K562 (cell line): ENCODE measurements around the gene CSKMT. TPM values are rescaled to one million over a fixed set of nuclear protein-coding genes. Genes with fewer than 3 reads are reported as not detected.

Source experiments
- ATAC-seq: fragments of 200-7000 bp; cut with Tn5 transposase; 3 replicates; pipeline ENCODE4 v1.9.1; 2020; ENCODE audit warnings: moderate library complexity
- BruUV-seq: library from RNA; stranded (reverse); fragments of 400-500 nt; replicated peaks from 2 replicates; lab custom pipeline; 2021; lab: Mats Ljungman, UMichigan
- CTCF ChIA-PET: fragments of 300-600 bp; formaldehyde crosslinking; extraction: SDS; loops from one replicate; lab custom pipeline; 2021; ENCODE audit warnings: low intra/inter-chr PET ratio; lab: Yijun Ruan, JAX
- POLR2A ChIA-PET: fragments of 300-600, 350-650 bp; sonication (Branson Sonifier 250); formaldehyde crosslinking; extraction: SDS; loops from one replicate; lab custom pipeline; 2021; ENCODE audit warnings: antibody characterized with exemption, inconsistent platforms; lab: Yijun Ruan, JAX
- DNase-seq, 4 experiments: peaks; one replicate each; pipeline versions ENCODE4 v3.0.0 to v3.0.0-alpha.2; 2011 to 2018; ENCODE audit warnings: low spot score in 3 of 4, mixed read lengths in 3 of 4; ENCODE audit errors: extremely low read depth in 1 of 4
- FAIRE-seq: peaks from 2 replicates; lab custom pipeline; 2011; peaks lifted over from hg19 to GRCh38; lab: Jason Lieb, UNC
- H2AFZ ChIP-seq: 2 replicates; pipeline ENCODE4 v1.6.0; 2011; ENCODE audit warnings: low read depth, low read length, control low read depth, inconsistent platforms
- H3K27ac ChIP-seq: fragments of 200-600 bp; 3 replicates; pipeline ENCODE4 v1.8.0; 2011; ENCODE audit warnings: low read depth, mild to moderate bottlenecking, control low read depth, inconsistent platforms, low read length, moderate library complexity, mixed read lengths; ENCODE audit errors: extremely low read depth
- H3K27me3 ChIP-seq, 2 experiments: fragments of 300-600 bp in 1 of 2; 2 replicates in 1 of 2; 3 replicates in 1 of 2; pipeline versions ENCODE4 v1.6.0 to v1.8.0; 2011; ENCODE audit warnings: inconsistent platforms in 2 of 2, low read length in 2 of 2, mild to moderate bottlenecking in 1 of 2, mixed read lengths in 1 of 2, moderate library complexity in 1 of 2; ENCODE audit not compliant: control insufficient read depth in 2 of 2, insufficient read depth in 2 of 2
- H3K36me3 ChIP-seq: fragments of 300-600 bp; 3 replicates; pipeline ENCODE4 v1.8.0; 2011; ENCODE audit warnings: mild to moderate bottlenecking, low read length, inconsistent platforms; ENCODE audit not compliant: control insufficient read depth, insufficient read depth
- H3K4me1 ChIP-seq, 2 experiments: fragments of 200-600 bp in 1 of 2; replicated peaks in 1 of 2; 2 replicates in 1 of 2; 3 replicates in 1 of 2; pipeline versions ENCODE4 v1.5.1 to v1.8.0; 2011; ENCODE audit warnings: inconsistent platforms in 2 of 2, low read length in 2 of 2, mild to moderate bottlenecking in 1 of 2, mixed read lengths in 1 of 2, moderate library complexity in 1 of 2; ENCODE audit not compliant: control insufficient read depth in 2 of 2, insufficient read depth in 2 of 2
- H3K4me2 ChIP-seq: 2 replicates; pipeline ENCODE4 v1.6.1; 2011; ENCODE audit warnings: low read length, control low read depth, inconsistent platforms, mixed read lengths; ENCODE audit not compliant: insufficient read depth
- H3K4me3 ChIP-seq: fragments of 200-600 bp; sonication (generic), shearing (Covaris generic); 2 replicates; pipeline ENCODE4 v1.5.1; 2016; ENCODE audit warnings: control low read depth, inconsistent platforms
- H3K79me2 ChIP-seq: fragments of 200-600 bp; 3 replicates; pipeline ENCODE4 v1.8.0; 2011; ENCODE audit warnings: low read length, inconsistent platforms; ENCODE audit not compliant: control insufficient read depth, insufficient read depth
- H3K9ac ChIP-seq, 2 experiments: 2 replicates each; pipeline versions ENCODE4 v1.6.0 to v1.6.1; 2011; ENCODE audit warnings: low read depth in 2 of 2, low read length in 2 of 2, control low read depth in 1 of 2, inconsistent platforms in 1 of 2, mild to moderate bottlenecking in 1 of 2, mixed read lengths in 1 of 2; ENCODE audit not compliant: insufficient read depth in 1 of 2
- H3K9me1 ChIP-seq: one replicate; pipeline ENCODE4 v1.6.0; 2011; ENCODE audit warnings: inconsistent platforms, mild to moderate bottlenecking, low read length, moderate library complexity; ENCODE audit not compliant: control insufficient read depth, insufficient read depth
- H3K9me3 ChIP-seq: replicated peaks from 2 replicates; pipeline ENCODE4 v1.5.1; 2011; ENCODE audit warnings: low read depth, low read length, inconsistent platforms; ENCODE audit not compliant: control insufficient read depth, insufficient read depth
- H4K20me1 ChIP-seq: replicated peaks from 2 replicates; pipeline ENCODE4 v1.6.1; 2011; ENCODE audit warnings: low read length, inconsistent platforms, mixed read lengths; ENCODE audit not compliant: control insufficient read depth, insufficient read depth
- CREM ChIP-seq: IDR thresholded peaks from 2 replicates; pipeline ENCODE4 v1.6.1; 2014; ENCODE audit warnings: antibody characterized with exemption, low read depth
- ILF3 ChIP-seq: fragments of 450-650 bp; IDR thresholded peaks from 2 replicates; pipeline ENCODE4 v1.6.1; 2018; ENCODE audit warnings: antibody characterized with exemption, mild to moderate bottlenecking, moderate library complexity, borderline replicate concordance
- JUN ChIP-seq, 2 experiments: sonication (generic) in 1 of 2; formaldehyde crosslinking in 1 of 2; IDR thresholded peaks; 2 replicates each; pipeline versions ENCODE4 v1.6.1 to v1.8.0; 2012 to 2022; ENCODE audit warnings: borderline replicate concordance in 2 of 2, mild to moderate bottlenecking in 2 of 2, improper control_type of control experiment in 1 of 2, low read depth in 1 of 2, low read length in 1 of 2, missing genetic modification reagents in 1 of 2
- POLR2H ChIP-seq: IDR thresholded peaks from 2 replicates; pipeline ENCODE4 v1.6.1; 2016; ENCODE audit warnings: missing genetic modification characterization, low read depth, mild to moderate bottlenecking, control low read depth, missing compliant biosample characterization, moderate library complexity
- SMARCA5 ChIP-seq: fragments of 450-650 bp; IDR thresholded peaks from 2 replicates; pipeline ENCODE4 v1.6.1; 2016
- SNRNP70 ChIP-seq: fragments of 200-400 bp; formaldehyde crosslinking; optimal IDR thresholded peaks from 2 replicates; pipeline ENCODE3; 2017; ENCODE audit warnings: low read depth, low read length
- TAL1 ChIP-seq: fragments of 450-650 bp; IDR thresholded peaks from 2 replicates; pipeline ENCODE4 v1.6.1; 2016; ENCODE audit warnings: mild to moderate bottlenecking
- TRIM28 ChIP-seq: fragments of 450-650 bp; IDR thresholded peaks from 2 replicates; pipeline ENCODE4 v1.6.1; 2017
- ZBTB40 ChIP-seq, 2 experiments: fragments of 450-650 bp in 1 of 2; sonication (generic) in 1 of 2; formaldehyde crosslinking in 1 of 2; IDR thresholded peaks; 2 replicates each; pipeline versions ENCODE4 v1.7.1 to v1.9.0; 2016 to 2022; ENCODE audit warnings: inconsistent platforms in 1 of 2, mild to moderate bottlenecking in 1 of 2, missing genetic modification reagents in 1 of 2
- ZNF239 ChIP-seq: fragments of 250-450 bp; sonication (Bioruptor Pico); IDR thresholded peaks from 2 replicates; pipeline ENCODE4 v1.4.0; 2020; ENCODE audit warnings: mild to moderate bottlenecking
- ZNF398 ChIP-seq: fragments of 250-450 bp; sonication (Bioruptor Pico); IDR thresholded peaks from 2 replicates; pipeline ENCODE4 v1.8.0; 2021; ENCODE audit warnings: moderate library complexity, mild to moderate bottlenecking, inconsistent platforms
- ZSCAN29 ChIP-seq: fragments of 450-650 bp; IDR thresholded peaks from 2 replicates; pipeline ENCODE4 v1.6.1; 2017
- WGBS: fragments of 100-300 bp; shearing (Covaris generic); methylation state at CpG from one replicate; pipeline ENCODE4 v1.1.6; 2016; ENCODE audit warnings: low coverage, mixed read lengths; ENCODE audit not compliant: insufficient coverage; ENCODE audit errors: missing lambda C conversion rate; 5-methylcytosine and 5-hydroxymethylcytosine counted together
- in situ Hi-C: fragments of 300-500 bp; cut with MboI; formaldehyde crosslinking; loops from 4 replicates; pipeline ENCODE4 v1.15.0; 2018; ENCODE audit warnings: inconsistent platforms, mixed read lengths
- intact Hi-C: fragments of 100-400 bp; cut with micrococcal nuclease; formaldehyde crosslinking; loops from 2 replicates; pipeline ENCODE4 v1.14.2; 2022
- polyA plus RNA-seq, 8 experiments: library from polyadenylated mRNA; depleted of rRNA in 4 of 8; stranded (reverse) in 5 of 8; unstranded in 3 of 8; fragments of >200 nt; fragmentation: Nextera tagmentation in 2 of 8; fragmentation: Illumina TruSeq in 1 of 8; extraction: Ambion mirVana in 2 of 8; extraction: Trizol in 1 of 8; gene quantifications; 2 replicates each; pipeline versions ENCODE4 v1.2.1 to v1.2.3, GENCODE V29; 2011 to 2014; ENCODE audit warnings: inconsistent platforms in 1 of 8, missing spikeins in 1 of 8
- total RNA-seq, 7 experiments: library from RNA; depleted of rRNA in 6 of 7; stranded (reverse); fragments of >200 nt in 6 of 7; fragmentation: Illumina TruSeq in 2 of 7; extraction: Trizol in 2 of 7; gene quantifications; 2 replicates each; pipeline versions ENCODE4 v1.2.1 to v1.2.3, GENCODE V29; 2011 to 2021; ENCODE audit warnings: low replicate concordance in 1 of 7

CSKMT gene
- total and polyA plus RNA-seq, 9 of the 15 experiments (the other 6 are each of a cell fraction or from before 2014, with no cell fraction given) = 10.3 to 108 (median 27.2) TPM

- no TSS peak for BruUV-seq
- Histone ChIP-seq H2AFZ (peak overlapping the region; percentile 96), H3K79me2 (peaks cover 34% of the 10 kb centered on the region), H4K20me1 (no peaks in the 10 kb centered on the region), H3K9ac (peak overlapping the region in 1 of 2 experiments; percentile 31; a peak in 2 of 4 replicates), H3K27ac (peak overlapping the region; percentile 9), H3K27me3 (no peaks in the 10 kb centered on the region), H3K4me2 (peak overlapping the region; percentile 14; the same call in 1 of the 2 replicates), H3K9me1 (no peaks in the 10 kb centered on the region), H3K36me3 (peaks cover 24% of the 10 kb centered on the region), H3K4me3 (no peak overlapping the region), H3K4me1 (peaks cover 25 to 42% of the 10 kb centered on the region in 2 experiments; a peak in 4 of 5 replicates), H3K9me3 (no peaks in the 10 kb centered on the region)
- intact Hi-C loops (loop anchor here (5.0 kb wide), 2 partner anchors 201 to 299 kb away; partner anchors contain the start of gene SLC3A2), in situ Hi-C loops (no loop called here)
- FAIRE-seq (peak; percentile 86), ATAC-seq (peak; percentile 81), DNase-seq (peak; percentile 38 to 81 (median 55))
- CTCF ChIA-PET = no interaction called here
- 40% methylated on average over 4 of the region's 4 CpGs for WGBS
- POLR2A ChIA-PET = interaction anchor here (0.6 to 2.9 kb wide), 18 partner anchors 8 to 1351 kb away, joined by 3 to 27 read pairs (median 4); partner anchors contain the start of genes C11orf98, CSKMT, EEF1G and GANAB
- TF ChIP-seq POLR2H = no peak
- no peak for TF ChIP-seq SNRNP70
- TF ChIP-seq ZSCAN29 = no peak
- TF ChIP-seq TAL1 = no peak
- TF ChIP-seq ZNF398 (CRISPR knock-in tag) = no peak
- TF ChIP-seq ZBTB40 (IDR thresholded peaks at IDR 0.05) = no peak
- no peak for TF ChIP-seq ZBTB40 (CRISPR knock-in tag; IDR thresholded peaks at IDR 0.05)
- TF ChIP-seq SMARCA5 = no peak
- TF ChIP-seq JUN (IDR thresholded peaks at IDR 0.05; ENCODE audit: borderline replicate concordance, low read depth, low read length) = peak; percentile 14; the same call in 1 of the 2 replicates
- no peak for TF ChIP-seq JUN (CRISPR knock-in tag; IDR thresholded peaks at IDR 0.05; ENCODE audit: borderline replicate concordance)
- TF ChIP-seq CREM = peak; percentile 41
- no peak for TF ChIP-seq TRIM28
- no peak for TF ChIP-seq ILF3
- TF ChIP-seq ZNF239 = no peak
Measured at GRCh38 chr11:62680825-62681240, 15.7 kb downstream of the CSKMT start.
